ENCODE measurements around the gene VPS13D.

DNA sequence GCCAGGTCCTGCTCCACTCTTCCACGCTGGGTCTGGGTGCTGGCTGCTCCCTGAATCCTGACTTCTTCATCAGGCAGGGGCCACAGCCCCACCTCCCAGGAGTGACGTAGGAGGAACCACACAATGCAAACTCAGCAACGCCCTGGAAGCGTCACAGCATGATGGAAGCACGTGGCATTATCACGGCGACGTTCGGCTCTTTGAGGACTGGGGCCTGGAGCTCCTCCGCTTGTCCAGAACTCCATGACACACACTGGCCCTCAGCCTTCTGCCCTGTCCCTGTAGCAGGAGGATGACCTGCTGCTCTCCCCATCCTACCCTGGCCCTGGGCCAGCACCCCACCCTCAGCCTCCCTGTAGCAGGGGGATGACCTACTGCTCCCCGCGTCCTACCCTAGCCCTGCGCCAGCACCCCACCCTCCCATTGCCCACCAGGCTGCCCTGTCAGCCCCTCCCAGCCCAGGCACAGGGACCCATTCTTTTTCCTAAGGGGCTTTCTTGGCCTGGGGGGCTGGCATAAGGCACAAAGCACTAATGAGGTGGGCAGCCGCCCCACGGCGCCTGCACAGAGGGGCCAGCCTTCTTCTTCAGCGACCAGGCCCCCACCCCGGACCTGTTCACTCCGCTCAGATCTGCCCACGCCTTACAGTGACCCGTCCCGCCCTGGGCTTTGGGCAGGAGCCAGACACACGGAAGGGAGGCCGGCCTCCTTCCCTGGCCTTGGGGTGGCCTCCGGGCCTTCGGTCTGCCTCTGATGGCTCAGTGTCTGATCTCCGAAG lies 322.5 kb downstream of the VPS13D start:
- TF ChIP-seq, protein P1, sequence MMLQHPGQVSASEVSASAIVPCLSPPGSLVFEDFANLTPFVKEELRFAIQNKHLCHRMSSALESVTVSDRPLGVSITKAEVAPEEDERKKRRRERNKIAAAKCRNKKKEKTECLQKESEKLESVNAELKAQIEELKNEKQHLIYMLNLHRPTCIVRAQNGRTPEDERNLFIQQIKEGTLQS (IDR thresholded peaks at IDR 0.05), result no peak
- TF ChIP-seq, protein P2, sequence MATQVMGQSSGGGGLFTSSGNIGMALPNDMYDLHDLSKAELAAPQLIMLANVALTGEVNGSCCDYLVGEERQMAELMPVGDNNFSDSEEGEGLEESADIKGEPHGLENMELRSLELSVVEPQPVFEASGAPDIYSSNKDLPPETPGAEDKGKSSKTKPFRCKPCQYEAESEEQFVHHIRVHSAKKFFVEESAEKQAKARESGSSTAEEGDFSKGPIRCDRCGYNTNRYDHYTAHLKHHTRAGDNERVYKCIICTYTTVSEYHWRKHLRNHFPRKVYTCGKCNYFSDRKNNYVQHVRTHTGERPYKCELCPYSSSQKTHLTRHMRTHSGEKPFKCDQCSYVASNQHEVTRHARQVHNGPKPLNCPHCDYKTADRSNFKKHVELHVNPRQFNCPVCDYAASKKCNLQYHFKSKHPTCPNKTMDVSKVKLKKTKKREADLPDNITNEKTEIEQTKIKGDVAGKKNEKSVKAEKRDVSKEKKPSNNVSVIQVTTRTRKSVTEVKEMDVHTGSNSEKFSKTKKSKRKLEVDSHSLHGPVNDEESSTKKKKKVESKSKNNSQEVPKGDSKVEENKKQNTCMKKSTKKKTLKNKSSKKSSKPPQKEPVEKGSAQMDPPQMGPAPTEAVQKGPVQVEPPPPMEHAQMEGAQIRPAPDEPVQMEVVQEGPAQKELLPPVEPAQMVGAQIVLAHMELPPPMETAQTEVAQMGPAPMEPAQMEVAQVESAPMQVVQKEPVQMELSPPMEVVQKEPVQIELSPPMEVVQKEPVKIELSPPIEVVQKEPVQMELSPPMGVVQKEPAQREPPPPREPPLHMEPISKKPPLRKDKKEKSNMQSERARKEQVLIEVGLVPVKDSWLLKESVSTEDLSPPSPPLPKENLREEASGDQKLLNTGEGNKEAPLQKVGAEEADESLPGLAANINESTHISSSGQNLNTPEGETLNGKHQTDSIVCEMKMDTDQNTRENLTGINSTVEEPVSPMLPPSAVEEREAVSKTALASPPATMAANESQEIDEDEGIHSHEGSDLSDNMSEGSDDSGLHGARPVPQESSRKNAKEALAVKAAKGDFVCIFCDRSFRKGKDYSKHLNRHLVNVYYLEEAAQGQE (IDR thresholded peaks at IDR 0.05), result no peak
- TF ChIP-seq, protein P3, sequence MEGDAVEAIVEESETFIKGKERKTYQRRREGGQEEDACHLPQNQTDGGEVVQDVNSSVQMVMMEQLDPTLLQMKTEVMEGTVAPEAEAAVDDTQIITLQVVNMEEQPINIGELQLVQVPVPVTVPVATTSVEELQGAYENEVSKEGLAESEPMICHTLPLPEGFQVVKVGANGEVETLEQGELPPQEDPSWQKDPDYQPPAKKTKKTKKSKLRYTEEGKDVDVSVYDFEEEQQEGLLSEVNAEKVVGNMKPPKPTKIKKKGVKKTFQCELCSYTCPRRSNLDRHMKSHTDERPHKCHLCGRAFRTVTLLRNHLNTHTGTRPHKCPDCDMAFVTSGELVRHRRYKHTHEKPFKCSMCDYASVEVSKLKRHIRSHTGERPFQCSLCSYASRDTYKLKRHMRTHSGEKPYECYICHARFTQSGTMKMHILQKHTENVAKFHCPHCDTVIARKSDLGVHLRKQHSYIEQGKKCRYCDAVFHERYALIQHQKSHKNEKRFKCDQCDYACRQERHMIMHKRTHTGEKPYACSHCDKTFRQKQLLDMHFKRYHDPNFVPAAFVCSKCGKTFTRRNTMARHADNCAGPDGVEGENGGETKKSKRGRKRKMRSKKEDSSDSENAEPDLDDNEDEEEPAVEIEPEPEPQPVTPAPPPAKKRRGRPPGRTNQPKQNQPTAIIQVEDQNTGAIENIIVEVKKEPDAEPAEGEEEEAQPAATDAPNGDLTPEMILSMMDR (IDR thresholded peaks at IDR 0.05; ENCODE audit: low read depth, low read length, missing input control), result no peak

Measured in liver (tissue), 3 donors.